Panc1 (cell line): ENCODE measurements around the gene PXYLP1. TPM values are rescaled to one million over a fixed set of nuclear protein-coding genes. Genes with fewer than 3 reads are reported as not detected.

ENCODE experiments used
- ATAC-seq: fragments of 200-7000 bp; cut with Tn5 transposase; 2 replicates; pipeline ENCODE4 v1.9.1; 2020; ENCODE audit warnings: mild to moderate bottlenecking, moderate library complexity
- BruUV-seq: library from RNA; stranded (reverse); fragments of 400-500 nt; replicated peaks from 2 replicates; lab custom pipeline; 2021; lab: Mats Ljungman, UMichigan
- CTCF ChIA-PET: fragments of 300-600 bp; sonication (Branson Sonifier 250); formaldehyde crosslinking; loops from one replicate; lab custom pipeline; 2022; ENCODE audit warnings: antibody characterized with exemption; lab: Charles Lee
- POLR2A ChIA-PET: fragments of 300-600 bp; sonication (Branson Sonifier 250); formaldehyde crosslinking; loops from one replicate; lab custom pipeline; 2022; ENCODE audit warnings: antibody characterized with exemption; lab: Charles Lee
- DNase-seq: peaks from one replicate; pipeline ENCODE4 v3.0.0-alpha.2; 2010; ENCODE audit warnings: low read depth, low spot score
- H3K27ac ChIP-seq: 2 replicates; pipeline ENCODE4 v1.5.1; 2011; ENCODE audit warnings: mild to moderate bottlenecking, low read length, inconsistent platforms
- H3K27me3 ChIP-seq: fragments of 200-500 bp; sonication (Bioruptor generic); 2 replicates; pipeline ENCODE4 v1.6.0; 2014; ENCODE audit warnings: low read length, inconsistent platforms; ENCODE audit not compliant: control insufficient read depth, insufficient read depth
- H3K36me3 ChIP-seq: fragments of 200-500 bp; sonication (Bioruptor generic); 2 replicates; pipeline ENCODE4 v1.5.1; 2014; ENCODE audit warnings: inconsistent platforms, mild to moderate bottlenecking, low read length, moderate library complexity; ENCODE audit not compliant: control insufficient read depth, insufficient read depth
- H3K4me1 ChIP-seq: 2 replicates; pipeline ENCODE4 v1.5.1; 2011; ENCODE audit warnings: inconsistent platforms, mild to moderate bottlenecking, low read length, moderate library complexity; ENCODE audit not compliant: control insufficient read depth, insufficient read depth
- H3K4me3 ChIP-seq, 2 experiments: 2 replicates each; pipeline ENCODE4 v1.5.1; 2011 to 2012; ENCODE audit warnings: low read depth in 2 of 2, low read length in 2 of 2, mild to moderate bottlenecking in 2 of 2, inconsistent platforms in 1 of 2, moderate library complexity in 1 of 2
- H3K9me3 ChIP-seq: fragments of 200-500 bp; sonication (Bioruptor generic); 2 replicates; pipeline ENCODE4 v1.5.1; 2014; ENCODE audit warnings: low read depth, mild to moderate bottlenecking, inconsistent platforms, low read length, moderate library complexity; ENCODE audit not compliant: control insufficient read depth, insufficient read depth
- POLR2AphosphoS5 ChIP-seq: IDR thresholded peaks from 2 replicates; pipeline ENCODE4 v1.6.1; 2012; ENCODE audit warnings: mild to moderate bottlenecking, low read depth, low read length, moderate library complexity
- REST ChIP-seq, 2 experiments: IDR thresholded peaks; 2 replicates each; pipeline ENCODE4 v1.6.1; 2011 to 2012; ENCODE audit warnings: low read depth in 2 of 2, control low read depth in 1 of 2, low read length in 1 of 2, mild to moderate bottlenecking in 1 of 2, moderate library complexity in 1 of 2; ENCODE audit not compliant: insufficient read depth in 1 of 2
- TCF7L2 ChIP-seq: IDR thresholded peaks from 2 replicates; pipeline ENCODE4 v1.6.1; 2011; ENCODE audit warnings: mild to moderate bottlenecking, low read depth, low read length, inconsistent platforms
- in situ Hi-C: cut with HindIII; loops from 2 replicates; pipeline ENCODE4 v1.10.0; 2016; ENCODE audit warnings: low sequenced_read_pairs, low pct_unique_long_range_greater_than_20kb
- intact Hi-C: fragments of 100-400 bp; cut with micrococcal nuclease; formaldehyde crosslinking; loops from one replicate; pipeline ENCODE4 v1.10.0; 2022; ENCODE audit not compliant: unreplicated experiment
- total RNA-seq: library from RNA; stranded (reverse); gene quantifications from one replicate; pipeline ENCODE4 v1.2.1, GENCODE V29; 2021; ENCODE audit not compliant: unreplicated experiment

The PXYLP1 gene
- total RNA-seq, 1 experiment from 2014 or later = 1.4 TPM

DNA sequence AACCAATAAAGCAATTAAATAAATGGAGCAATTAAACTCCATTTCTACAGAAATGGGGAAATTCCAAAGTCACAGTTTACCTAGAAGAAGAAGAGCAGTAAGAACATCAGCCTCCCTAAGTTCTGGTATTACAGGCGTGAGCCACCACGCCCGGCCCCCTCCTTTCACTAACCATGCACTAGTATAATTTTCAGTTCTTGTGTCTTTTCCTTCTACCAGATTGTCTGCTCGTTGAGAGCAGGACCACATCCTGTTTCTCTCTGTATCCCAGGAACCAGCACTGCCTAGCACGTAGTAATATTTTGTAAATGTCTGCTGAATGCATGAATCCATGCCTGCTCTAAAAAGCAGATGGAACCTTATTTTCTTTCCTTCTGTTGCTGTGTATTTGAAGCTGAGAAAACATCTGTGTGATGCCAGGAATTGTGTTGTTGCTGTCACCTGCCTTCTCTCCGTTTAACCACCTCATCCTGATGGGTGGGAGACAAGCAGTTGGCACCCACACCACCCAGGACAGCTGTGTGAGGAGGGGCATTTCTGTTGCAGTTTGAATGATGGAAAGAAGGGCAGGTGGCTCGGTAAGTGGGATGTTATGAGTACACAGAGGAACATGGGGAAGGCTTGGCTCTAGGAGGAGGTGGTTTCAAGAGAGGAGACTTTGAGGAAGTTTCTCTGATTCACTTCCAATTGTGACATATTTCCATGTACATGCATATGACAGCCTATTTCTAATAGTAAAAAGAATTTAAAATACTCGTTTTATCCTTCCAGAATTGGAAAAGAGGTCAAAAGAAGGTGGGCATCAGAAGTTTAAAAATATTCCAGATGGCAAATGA is 30.1 kb downstream of the PXYLP1 start:
- POLR2A ChIA-PET = interaction anchor here (0.6 kb wide), 1 partner anchor 288 kb away, joined by 6 read pairs; no protein-coding TSS in a partner anchor
- TF ChIP-seq POLR2AphosphoS5 (no peak), REST (IDR thresholded peaks at IDR 0.05; ENCODE audit: insufficient read depth in 1 of 2, low read depth in 2 of 2, low read length in 1 of 2) (no peak)
- Histone ChIP-seq H3K27me3 (no peaks in the 10 kb centered on the region), H3K36me3 (no peaks in the 10 kb centered on the region), H3K4me3 (no peak overlapping the region), H3K4me1 (no peaks in the 10 kb centered on the region), H3K9me3 (no peaks in the 10 kb centered on the region), H3K27ac (no peak overlapping the region)
- intact Hi-C loops (no loop called here), in situ Hi-C loops (no loop called here)
- BruUV-seq = no TSS peak
- ATAC-seq = no peak
- DNase-seq = no peak
- CTCF ChIA-PET = no interaction called here

GRCh38 chr3:141262308-141262705 is 30.7 kb downstream of the PXYLP1 start:
- Histone ChIP-seq H3K27ac (no peak overlapping the region), H3K36me3 (no peaks in the 10 kb centered on the region), H3K4me1 (no peaks in the 10 kb centered on the region), H3K4me3 (no peak overlapping the region), H3K27me3 (no peaks in the 10 kb centered on the region), H3K9me3 (no peaks in the 10 kb centered on the region)
- POLR2A ChIA-PET = interaction anchor here (0.6 kb wide), 1 partner anchor 287 kb away, joined by 6 read pairs; no protein-coding TSS in a partner anchor
- no peak for DNase-seq
- CTCF ChIA-PET = no interaction called here
- TF ChIP-seq TCF7L2 (no peak), REST (IDR thresholded peaks at IDR 0.05; ENCODE audit: insufficient read depth in 1 of 2, low read depth in 2 of 2, low read length in 1 of 2) (no peak)
- ATAC-seq = no peak
- intact Hi-C loops = no loop called here
- in situ Hi-C loops = no loop called here
- BruUV-seq = no TSS peak
